GM19452 (cell line): ENCODE data around the gene UBR3.
"Not testable (repeated sequence)": the region's sequence is repeated elsewhere in the genome, so short reads cannot be mapped to it uniquely, and the experiment has no call there.

Experiments used
- ATAC-seq: cut with Tn5 transposase; IDR thresholded peaks from one replicate; pipeline ENCODE4 v1.9.1; 2021; ENCODE audit not compliant: unreplicated experiment

The UBR3 gene

GRCh38 chr2:169822036-169822435 lies 5.2 kb upstream of the UBR3 start:
- ATAC-seq: no peak

- no peak for ATAC-seq
Measured at GRCh38 chr2:169822785-169823392, 4.4 kb upstream of the UBR3 start.

- ATAC-seq: no peak
Measured at GRCh38 chr2:169823996-169824372, 3.3 kb upstream of the UBR3 start.

DNA sequence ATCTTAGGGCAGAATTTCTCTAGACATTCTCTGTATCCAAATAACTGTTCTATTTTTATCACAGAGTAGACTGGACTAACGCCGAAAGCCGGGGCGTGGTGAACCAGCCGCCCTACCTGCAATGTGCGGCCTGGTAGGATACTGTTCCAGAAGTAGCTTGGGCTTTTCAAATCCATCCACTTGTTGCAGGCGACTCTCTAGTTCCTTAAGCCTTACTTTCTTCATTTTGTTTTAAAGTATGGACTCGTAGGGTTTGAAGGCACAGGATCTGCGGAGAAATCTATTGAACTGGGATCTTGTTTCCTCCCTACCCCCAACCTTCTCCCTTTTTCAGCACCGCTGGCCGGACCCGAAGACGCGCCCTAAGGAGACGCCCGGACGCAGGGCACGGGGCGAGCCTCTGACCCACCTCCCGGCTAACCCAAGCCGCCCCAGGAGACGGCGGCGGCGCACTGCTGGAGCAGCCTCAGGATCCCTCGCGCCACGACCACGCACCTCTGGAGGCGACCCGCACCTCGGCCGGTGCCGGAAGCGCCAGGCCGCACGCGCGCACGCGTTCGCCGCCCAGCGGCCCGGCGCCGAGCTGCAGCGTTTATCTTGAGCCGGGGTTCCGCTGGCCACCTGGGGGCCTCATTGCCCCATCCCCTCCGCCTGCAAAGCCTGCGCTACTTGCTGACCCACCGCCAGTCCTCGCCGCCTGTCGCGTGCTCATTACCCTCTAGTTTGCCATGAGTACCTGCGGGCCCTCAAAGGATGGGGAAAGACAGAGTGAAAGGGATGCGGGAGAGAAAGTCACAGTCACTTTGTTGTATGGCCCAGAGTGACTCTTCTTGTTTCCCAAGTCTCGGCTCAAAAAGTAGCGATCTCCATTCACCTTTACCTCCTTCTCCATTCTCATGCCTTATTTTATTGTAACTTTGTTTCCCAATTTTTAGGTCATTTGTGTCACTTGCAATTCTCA lies 2.6 kb upstream of the UBR3 start, which contains the start of gene METTL5:
TSS of gene METTL5 (minus strand) at position 533 of the 961 bp plus-strand sequence. CDS start at position 225, 308 bp downstream.
- peak; percentile 63 for ATAC-seq

DNA sequence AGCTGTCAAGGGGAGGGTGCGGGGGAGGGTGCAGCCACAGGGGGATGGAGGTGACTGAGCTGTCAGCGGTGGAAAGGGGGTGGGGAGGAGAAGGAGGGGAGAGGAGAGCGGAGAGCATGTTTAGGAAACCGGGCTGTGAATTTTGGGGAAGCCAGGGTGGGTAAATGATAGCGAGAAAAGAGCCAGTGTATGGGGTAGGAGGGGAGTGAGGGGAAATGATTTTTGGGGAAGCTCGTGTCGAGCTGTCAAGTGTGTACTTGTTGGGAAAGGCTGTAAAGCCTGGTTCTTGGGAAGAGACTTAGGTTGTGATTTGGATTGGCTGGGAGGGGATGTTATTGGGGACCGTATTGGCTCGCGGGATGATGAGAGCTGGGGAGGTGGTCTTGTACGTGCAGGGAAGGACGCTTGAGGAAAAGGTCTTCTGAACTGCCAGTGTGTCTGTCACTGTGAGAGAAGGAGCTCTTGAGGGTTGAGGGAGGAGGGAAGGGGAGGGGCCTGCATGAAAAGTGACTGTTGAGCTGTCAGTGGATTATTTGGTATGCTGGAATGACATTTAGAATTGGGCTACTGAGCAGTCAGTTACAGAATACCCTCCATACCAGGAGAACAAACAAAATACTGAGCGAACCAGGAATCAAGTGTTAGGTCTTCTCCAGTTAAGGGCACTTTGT lies 1.0 kb downstream of the UBR3 start:
- no peak for ATAC-seq

GRCh38 chr2:169834401-169834800 lies 7.1 kb downstream of the UBR3 start:
- ATAC-seq: no peak

GRCh38 chr2:169838743-169839489 lies 11.7 kb downstream of the UBR3 start:
- no peak for ATAC-seq

DNA sequence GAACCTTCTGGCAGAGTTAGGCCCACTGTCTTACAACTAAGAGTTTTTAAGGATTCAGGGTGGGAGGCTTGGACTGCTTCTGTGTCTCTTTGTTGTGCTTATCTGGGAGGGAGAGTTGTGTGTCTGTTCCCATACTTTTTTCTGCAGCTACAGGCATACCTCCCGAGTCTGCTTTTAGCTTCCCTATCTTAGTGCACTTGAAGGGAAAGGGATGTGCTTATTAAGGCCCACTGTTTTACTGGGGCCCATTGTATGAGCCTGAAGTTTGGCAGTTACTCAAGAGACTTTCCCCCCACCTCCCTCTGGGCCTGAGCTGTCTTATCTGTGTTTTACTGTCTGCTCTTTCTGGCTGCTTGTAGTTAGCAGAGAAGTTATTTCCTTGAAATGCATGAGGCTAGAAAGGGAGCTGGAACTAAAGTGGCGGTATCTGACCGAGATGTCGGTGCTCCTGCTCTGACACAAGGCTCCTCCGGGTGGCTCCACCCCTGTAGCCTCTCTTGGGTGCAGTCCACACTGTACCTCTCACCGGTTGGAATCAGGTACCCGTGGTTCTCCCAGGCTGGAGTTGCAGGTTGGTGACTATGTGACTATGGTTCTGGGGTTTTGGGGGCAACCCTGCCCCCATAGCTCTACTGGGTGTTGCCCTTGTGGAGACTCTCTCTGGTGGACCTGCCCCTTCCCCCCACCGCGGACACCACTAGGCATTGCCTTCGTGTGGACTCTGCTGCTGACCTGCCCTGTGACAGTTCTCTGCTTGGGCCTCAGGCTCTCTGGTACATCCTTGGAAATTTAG lies 12.9 kb downstream of the UBR3 start:
- no peak for ATAC-seq

GRCh38 chr2:169840747-169841142 lies 13.5 kb downstream of the UBR3 start:
- no peak for ATAC-seq

- ATAC-seq: not testable (repeated sequence)
Measured at GRCh38 chr2:169841625-169842024, 14.4 kb downstream of the UBR3 start.

GRCh38 chr2:169845016-169845415 lies 17.8 kb downstream of the UBR3 start:
- ATAC-seq: no peak

DNA sequence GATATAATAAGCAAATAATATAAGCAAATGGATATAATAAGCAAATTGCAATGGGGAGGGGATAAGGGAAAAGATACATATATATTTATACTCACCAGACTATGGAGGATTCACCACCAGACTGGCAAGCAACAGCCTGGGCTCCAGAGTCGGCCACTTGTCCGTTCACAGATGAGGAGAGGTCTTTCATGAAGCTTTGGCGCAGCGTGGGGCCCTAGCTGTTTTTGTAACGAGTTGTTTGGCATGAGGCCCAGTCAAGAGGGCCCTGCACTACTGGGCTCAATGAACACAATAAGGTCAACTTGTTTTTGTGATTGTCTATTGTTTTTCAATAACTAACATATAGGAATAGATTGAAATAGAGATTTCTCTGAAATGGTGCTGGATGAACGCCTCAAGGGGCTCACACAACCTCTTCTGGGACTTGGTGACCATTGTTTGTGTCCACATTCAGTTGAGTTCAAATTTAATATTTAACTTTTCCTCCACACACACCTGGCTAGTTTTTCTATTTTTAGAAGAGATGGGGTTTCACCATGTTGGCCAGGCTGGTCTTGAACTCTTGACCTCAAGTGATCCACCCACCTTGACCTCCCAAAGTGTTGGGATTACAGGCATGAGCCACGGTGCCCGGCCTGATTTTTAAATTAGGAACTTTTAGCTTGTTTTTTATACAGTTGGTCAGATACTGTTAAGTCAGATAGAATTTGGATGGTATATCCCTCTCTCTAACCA lies 21.9 kb downstream of the UBR3 start:
- ATAC-seq: not testable (repeated sequence)

GRCh38 chr2:169849710-169850109 lies 22.5 kb downstream of the UBR3 start:
- no peak for ATAC-seq

DNA sequence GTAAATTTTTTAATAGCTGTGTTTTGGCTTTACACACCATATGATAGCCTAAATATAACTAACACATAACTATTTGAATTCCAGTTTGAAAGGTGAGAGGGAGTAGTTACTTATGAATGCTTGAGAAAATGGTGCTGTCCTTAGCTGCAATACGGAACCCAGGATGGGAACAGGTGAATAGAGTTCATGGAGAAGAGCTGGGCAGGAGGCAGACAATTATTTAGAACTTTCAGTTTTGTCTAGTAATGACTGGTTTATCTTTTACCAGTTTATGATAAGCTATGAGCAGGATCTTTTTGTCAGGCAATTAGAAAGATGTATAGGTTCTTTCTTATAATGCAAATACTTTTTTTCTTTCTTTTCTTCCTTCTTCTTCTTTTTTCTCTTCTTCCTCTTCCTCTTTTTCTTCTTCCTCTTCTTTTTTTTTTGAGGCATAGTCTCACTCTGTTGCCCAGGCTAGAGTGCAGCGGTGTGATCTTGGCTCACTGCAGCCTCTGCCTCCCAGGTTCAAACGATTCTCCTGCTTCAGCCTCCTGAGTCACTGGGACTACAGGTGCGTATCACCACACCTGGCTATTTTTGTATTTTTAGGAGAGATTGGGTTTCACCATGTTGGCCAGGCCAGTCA lies 25.9 kb downstream of the UBR3 start:
- no peak for ATAC-seq

GRCh38 chr2:169855281-169856258 lies 28.3 kb downstream of the UBR3 start:
- not testable (repeated sequence) for ATAC-seq

GRCh38 chr2:169859423-169859822 lies 32.2 kb downstream of the UBR3 start:
- no peak for ATAC-seq

DNA sequence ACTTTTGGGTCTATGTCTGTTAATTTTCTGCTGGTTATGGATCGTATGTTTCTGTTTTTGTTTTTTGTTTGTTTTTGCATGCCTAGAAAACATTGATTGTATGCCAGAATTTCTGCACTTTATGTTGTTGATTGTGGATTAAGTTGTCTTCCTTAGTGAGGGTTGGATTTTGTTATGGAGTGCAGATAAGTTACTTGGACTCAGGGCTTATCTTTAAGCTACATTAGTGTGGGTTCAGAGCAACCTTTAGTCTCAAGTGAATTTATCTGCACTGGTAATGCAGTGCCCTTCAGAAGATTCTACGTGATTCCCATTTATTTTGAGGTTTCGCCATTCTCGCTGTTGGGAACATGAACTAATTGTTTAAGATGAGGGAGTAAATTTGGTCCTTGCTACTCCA lies 32.9 kb downstream of the UBR3 start:
- ATAC-seq: no peak

DNA sequence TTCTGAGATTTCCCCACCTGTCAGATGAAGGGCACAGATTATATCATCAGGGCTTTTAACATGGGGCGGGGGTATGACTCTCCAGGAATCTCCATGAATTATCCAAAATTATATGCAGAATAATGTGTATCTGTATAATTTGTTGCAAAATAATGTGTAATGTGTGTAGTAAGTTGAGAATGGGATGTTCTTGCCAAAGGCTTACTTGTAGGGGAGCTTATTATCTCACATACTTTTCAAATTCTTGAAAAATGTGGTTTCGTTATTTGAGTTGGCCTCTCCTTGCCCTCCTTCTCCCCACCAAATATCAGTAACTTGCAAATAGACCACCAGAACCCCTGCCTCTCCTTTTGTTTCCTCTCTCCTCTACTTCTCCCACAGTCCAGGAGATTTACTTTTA lies 35.6 kb downstream of the UBR3 start:
- no peak for ATAC-seq
